ENCODE results near the gene TMOD3.
"Not testable (repeated sequence)": the region's sequence is repeated elsewhere in the genome, so short reads cannot be mapped to it uniquely, and the experiment has no call there.

Gene TMOD3

DNA sequence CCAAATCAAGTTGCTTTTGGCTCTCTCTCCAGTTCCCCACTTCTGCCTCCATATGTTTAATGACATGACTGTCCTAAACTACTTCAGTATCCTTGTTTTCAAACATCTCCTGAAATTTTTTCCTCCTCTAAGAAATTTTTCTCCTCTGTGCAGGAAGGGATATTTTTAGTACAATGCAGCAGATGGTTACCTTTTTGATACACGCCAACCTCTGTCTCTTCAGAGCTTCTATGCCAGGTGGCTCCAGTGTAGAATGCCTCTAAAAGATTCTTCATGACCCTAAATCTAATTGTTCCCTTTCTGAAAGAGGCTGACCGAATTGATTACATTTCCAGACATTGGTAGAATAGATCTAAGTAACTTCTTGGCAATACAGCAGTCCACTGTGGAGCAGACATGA lies 33.7 kb downstream of the TMOD3 start:
- no peak for DNase-seq (ENCODE audit: low spot score)

- no peak for DNase-seq (ENCODE audit: low spot score)
Measured at GRCh38 chr15:51864408-51865056, 35.1 kb downstream of the TMOD3 start.

GRCh38 chr15:51865317-51865716 lies 35.9 kb downstream of the TMOD3 start:
- no peak for DNase-seq (ENCODE audit: low spot score)

- DNase-seq (ENCODE audit: low spot score): no peak
Measured at GRCh38 chr15:51866161-51866560, 36.7 kb downstream of the TMOD3 start.

DNA sequence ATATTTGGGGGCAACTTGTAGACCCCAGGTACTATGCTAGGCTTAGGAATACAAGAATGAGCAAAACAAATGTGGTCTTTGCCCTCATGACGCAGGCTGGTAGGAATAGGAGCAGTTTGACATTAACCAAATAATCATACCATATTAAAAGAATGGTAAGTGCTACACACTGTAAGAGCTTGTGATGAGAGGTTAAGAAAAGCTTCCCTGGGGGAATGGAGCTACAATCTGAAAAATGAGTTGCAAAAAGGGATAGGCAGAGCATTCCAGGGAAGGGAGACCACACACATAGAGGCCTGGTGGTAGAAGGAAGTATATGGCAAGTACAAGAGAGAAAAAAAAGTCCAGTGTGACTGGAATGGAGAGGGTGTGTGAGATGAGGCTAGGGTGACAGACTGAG lies 37.3 kb downstream of the TMOD3 start:
- no peak for DNase-seq (ENCODE audit: low spot score)

- no peak for DNase-seq (ENCODE audit: low spot score)
Measured at GRCh38 chr15:51869060-51869421, 39.6 kb downstream of the TMOD3 start.

- no peak for DNase-seq (ENCODE audit: low spot score)
Measured at GRCh38 chr15:51870774-51871173, 41.3 kb downstream of the TMOD3 start.

DNA sequence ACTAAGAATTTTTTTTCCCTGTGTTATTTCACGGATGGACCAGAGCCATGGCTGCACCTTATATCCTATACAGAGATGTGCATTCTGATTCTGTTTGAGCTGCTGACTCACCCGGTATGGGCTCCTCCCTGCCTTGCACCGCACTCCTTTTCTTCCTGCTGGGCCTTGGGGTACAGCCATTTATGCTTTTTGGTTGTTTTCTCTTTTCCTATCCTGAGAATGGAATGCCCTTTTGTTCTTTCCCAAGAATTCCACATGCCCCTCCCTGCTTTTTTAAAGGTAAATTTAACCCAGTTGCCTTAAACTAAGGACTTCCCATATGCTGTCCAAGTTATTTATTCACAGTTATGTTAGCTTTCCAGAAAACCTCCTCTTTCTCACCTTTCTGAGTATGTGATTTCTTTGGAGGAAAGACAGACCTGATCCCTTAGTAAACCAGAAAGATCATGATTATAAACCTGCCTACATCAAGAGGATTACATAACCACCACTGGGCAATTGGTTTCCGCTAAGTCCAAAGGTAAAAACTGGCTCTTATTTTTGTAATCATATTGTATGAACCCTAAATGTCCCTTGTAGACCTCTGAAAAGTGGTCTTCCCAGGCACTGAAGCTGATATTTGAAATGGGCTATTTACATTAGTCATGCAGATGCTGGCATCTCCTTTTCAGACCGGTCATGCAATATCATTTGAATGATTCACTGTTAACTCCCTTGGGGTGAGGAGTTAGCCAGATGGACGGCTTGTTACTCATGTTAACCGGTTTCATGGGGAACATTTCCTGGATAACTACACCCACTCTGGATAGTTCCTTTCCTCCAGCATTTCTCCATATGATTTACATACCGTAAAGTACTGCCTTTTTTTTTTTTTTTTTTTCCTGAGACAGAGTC lies 45.5 kb downstream of the TMOD3 start:
- DNase-seq (ENCODE audit: low spot score): no peak

DNA sequence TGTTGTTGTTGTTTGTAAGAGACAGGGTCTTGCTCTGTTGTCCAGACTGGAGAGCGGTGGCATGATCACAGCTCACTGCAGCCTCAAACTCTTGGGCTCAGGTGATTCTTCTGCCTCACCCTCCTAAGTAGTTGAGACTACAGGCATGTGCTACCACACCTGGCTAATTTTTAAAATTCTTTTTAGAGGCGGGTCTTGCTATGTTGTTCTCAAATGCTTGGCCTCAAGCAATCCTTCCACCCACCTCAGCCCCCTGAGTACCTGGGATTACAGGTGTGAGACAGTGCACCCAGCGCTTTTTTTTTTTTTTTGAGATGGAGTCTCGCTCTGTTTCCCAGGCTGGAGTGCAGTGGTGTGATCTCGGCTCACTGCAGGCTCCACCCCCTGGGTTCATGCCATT lies 46.7 kb downstream of the TMOD3 start:
- no peak for DNase-seq (ENCODE audit: low spot score)

DNA sequence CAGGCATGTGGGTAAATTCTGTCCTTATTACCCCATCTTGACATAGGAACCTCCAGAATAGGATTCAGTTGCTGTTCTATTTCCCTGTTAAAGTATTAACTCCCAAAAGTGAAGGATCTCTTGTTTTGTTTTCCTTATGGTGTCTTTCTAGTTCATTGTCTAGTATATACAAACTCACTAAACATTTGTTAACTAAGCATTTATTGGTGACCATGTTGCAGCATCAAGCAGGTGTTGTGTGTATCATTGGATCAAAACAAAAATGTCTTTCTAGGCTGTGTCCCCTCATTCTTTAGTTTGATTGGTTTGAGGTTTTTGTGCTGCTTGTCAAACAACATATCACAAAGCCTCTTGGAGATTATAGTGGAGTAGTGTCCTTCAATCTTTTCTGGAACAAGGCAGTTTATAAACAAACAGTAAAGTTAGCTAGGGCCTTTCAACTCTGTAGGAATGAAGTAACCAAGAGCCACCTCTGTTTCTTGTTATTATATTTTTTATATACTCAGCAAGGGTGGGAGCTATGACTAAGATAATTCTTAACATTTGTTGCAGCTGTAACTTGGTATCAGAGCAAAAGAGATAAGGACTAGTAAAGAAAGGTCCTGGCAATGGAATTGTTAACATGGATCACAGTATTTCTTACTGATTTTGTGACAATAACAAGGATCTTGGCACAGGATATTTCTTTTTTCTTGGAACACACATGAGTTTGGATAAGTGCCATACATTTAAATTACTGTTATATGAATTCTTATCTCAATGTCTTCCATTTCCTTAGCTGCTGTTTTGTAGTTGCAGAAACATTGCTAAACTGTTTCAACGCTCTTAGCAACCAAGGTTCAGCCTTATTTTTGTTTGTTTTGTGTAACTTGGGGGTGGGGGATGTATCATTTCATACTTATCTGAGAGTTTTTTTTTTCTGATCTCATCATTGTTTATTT lies 49.3 kb downstream of the TMOD3 start:
- DNase-seq (ENCODE audit: low spot score): no peak

- no peak for DNase-seq (ENCODE audit: low spot score)
Measured at GRCh38 chr15:51879555-51879954, 50.1 kb downstream of the TMOD3 start.

DNA sequence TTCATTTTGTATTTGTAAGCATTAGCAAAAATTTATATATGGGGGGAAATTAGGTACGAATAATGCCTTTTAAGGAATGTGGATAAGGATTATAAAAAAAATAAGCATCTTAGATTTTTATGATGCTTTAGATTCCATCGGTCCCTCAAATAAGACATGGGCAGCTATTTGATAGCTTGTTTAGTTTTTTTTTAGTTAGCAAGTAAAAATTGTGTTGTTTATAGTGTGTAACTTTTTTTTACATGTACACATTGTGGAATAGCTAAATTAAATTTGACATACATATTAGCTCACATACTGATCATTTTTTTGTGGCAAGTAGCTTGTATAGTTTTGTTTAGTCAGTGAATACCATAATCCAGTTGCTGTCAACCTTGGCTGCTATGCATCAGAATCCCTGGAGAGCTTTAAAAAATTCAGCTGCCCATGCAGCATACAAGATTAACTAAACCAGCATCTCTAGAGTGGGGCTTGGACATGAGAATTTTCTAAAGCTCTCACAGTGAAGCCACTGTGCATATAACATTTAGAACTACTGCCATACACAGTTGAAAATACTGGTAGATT lies 53.9 kb downstream of the TMOD3 start:
- DNase-seq (ENCODE audit: low spot score): no peak

DNA sequence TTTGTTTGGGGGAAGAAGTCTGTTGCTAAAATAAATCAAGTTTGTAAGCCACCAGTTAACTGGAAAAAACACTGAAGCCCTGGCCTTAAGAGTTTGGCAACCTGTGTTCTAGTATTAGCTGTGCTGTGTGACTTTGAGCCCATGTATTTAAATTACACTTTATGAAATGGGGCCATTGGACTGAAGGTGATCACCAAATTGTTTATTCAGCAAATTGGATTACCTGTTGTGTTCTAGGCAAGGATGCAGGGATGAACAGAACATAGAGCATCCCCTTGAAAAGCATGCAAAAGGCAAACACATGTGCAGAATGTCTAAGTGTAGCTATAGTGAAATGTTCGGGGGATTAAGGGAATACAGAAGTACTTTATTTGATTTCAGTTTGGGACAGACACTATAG lies 54.6 kb downstream of the TMOD3 start:
- no peak for DNase-seq (ENCODE audit: low spot score)

GRCh38 chr15:51884517-51885236 lies 55.2 kb downstream of the TMOD3 start:
- DNase-seq (ENCODE audit: low spot score): no peak

DNA sequence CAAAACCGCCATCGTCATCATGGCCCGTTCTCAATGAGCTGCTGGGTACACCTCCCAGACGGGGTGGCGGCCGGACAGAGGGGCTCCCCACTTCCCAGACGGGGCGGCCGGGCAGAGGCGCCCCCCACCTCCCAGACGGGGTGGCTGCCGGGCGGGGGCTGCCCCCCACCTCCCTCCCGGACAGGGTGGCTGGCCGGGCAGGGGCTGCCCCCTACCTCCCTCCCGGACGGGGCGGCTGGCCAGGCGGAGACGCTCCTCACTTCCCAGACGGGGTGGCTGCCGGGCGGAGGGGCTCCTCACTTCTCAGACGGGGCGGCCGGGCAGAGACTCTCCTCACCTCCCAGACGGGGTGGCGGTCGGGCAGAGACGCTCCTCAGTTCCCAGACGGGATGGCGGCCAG lies 56.3 kb downstream of the TMOD3 start:
- not testable (repeated sequence) for DNase-seq (ENCODE audit: low spot score)

GRCh38 chr15:51887887-51888592 lies 58.6 kb downstream of the TMOD3 start:
- DNase-seq (ENCODE audit: low spot score): no peak

GRCh38 chr15:51888593-51889195 lies 59.2 kb downstream of the TMOD3 start:
- peak; percentile 15 for DNase-seq (ENCODE audit: low spot score)

DNA sequence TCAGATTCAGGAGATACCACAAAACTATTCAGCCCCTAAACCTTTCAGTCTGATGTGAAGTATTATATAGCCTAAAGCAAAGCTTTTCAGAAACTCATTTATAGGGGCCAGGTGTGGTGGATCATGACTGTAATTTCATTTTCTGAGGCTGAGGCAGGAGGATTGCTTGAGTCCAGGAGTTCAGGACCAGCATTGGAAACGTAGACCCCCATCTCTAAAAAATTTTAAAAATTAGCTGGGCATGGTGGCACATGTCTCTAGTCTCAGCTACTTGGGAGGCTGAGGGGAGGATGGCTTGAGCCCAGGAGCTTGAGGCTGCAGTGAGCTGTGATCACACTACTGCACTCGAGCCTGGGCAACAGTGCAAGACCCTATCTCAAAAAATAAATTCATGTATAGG lies 60.0 kb downstream of the TMOD3 start:
- no peak for DNase-seq (ENCODE audit: low spot score)

DNA sequence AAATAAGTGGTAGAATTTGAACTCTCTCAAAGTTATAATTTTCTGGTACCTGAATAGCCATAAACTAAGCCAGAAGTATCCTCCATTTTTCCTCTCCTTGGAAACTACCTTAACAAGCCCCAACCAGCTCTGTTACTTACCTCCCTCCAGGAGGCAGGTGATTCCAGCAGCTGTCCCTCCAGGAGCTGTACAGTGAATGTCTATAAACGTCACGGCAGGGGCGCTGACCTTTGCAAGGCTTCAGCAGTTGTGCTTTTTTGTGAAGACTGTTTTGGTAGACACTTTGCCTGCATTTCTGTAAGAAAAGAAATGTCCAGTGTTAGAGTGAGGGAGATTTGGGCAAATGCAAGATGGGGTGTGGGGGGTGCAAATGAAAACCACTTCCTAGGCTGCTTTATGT lies 75.0 kb downstream of the TMOD3 start:
- no peak for DNase-seq (ENCODE audit: low spot score)

- DNase-seq (ENCODE audit: low spot score): no peak
Measured at GRCh38 chr15:51904931-51905330, 75.5 kb downstream of the TMOD3 start.
